Measurements from ENCODE around the gene ACACA.
"Not testable (repeated sequence)": the region's sequence is repeated elsewhere in the genome, so short reads cannot be mapped to it uniquely, and the experiment has no call there.

ACACA gene

DNA sequence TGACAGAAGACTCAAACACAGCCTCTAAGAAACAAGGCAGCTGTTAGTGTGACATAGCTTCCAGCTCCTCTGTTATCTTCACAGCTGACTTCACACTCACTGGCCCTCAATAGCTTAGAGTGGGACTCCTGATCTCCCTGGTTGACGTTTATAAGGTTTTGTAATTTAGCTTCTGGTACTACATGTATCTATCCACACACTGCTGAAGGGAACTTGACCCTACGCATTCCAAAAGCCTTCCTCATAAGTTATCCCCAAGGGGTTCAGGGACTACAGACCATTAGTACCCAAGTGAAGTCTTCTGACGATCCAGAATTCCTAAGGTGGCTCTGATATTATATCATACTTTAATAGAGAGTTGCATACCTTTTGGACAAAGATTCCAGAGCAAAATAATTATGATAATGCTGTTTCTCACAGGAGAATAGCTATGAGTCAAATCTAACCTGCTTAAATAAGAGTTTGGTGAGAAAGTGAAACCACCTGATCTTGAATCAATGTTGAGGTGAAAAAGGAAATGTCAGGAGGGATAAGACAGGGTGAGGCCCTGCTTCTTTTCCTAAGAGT is 14.5 kb downstream of the ACACA start:
- no peak for DNase-seq

DNA sequence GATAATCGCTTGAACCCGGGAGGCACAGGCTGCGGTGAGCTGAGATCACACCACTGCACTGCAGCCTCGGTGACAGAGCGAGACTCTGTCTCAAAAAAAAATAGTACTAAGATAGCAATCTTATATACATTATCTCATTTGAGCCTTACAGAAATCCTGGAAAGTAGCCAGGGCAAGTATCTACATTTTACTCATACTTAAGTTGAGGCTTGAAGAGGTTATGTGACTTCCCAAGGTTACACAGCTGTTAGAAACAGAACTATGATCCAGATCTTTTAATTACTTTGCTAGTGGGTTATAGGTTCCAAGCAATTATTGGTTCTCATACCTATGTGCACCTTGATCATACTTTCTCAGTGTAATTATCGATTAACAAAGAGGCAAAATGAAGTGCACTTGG is 15.5 kb downstream of the ACACA start:
- no peak for DNase-seq

- no peak for DNase-seq
These were observed 17.5 kb downstream of the ACACA start for GRCh38 chr17:37389160-37389559.

- DNase-seq = no peak
These were observed 18.4 kb downstream of the ACACA start for GRCh38 chr17:37388266-37388665.

DNA sequence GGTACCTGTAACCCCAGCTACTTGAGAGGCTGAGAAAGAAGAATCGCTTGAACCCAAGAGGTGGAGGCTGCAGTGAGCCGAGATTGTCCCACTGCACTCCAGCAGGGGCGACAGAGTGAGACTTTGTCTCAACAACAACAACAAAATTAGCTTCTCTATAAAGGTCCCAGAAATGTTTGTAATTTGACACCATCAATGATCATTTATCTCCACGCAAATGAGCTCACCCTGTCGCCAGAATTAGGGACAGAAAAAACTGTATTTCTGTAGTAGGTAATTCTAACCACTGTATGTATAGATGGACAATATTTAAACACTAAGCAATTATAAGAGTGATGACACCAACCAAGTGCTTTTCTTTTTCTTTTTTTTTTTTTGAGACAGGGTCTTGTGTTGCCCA is 20.2 kb downstream of the ACACA start:
- no peak for DNase-seq

- DNase-seq = no peak
These were observed 21.1 kb downstream of the ACACA start for GRCh38 chr17:37385474-37385990.

GRCh38 chr17:37384560-37385149 is 22.0 kb downstream of the ACACA start:
- no peak for DNase-seq

- DNase-seq = no peak
These were observed 24.6 kb downstream of the ACACA start for GRCh38 chr17:37382056-37382455.

GRCh38 chr17:37375706-37376105 is 30.9 kb downstream of the ACACA start, which contains the start of gene C17orf78:
Gene C17orf78, plus strand, starts transcription at chr17:37375985. Its CDS starts 108 bp downstream, at chr17:37376093.
- no peak for DNase-seq

GRCh38 chr17:37373530-37374159 is 33.0 kb downstream of the ACACA start:
- peak; percentile 65 for DNase-seq

DNA sequence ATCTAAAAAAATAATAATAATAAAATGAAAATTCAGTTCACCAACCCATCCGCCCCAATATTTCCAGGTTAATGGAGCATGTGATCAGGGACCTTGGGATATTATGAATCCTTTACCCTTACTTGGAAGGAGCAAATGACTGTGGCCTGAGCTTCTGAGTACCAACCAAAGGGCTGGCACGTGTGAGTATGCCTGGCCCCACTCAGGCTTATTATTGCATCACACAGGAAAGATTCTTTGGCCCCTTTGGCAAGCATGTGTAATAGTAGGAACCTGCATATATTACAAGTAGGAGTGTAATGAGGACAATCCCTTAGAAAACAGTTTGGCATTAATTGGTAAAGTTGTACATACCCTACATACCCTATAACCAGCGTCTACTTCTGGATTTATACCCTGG is 38.1 kb downstream of the ACACA start:
- no peak for DNase-seq

DNA sequence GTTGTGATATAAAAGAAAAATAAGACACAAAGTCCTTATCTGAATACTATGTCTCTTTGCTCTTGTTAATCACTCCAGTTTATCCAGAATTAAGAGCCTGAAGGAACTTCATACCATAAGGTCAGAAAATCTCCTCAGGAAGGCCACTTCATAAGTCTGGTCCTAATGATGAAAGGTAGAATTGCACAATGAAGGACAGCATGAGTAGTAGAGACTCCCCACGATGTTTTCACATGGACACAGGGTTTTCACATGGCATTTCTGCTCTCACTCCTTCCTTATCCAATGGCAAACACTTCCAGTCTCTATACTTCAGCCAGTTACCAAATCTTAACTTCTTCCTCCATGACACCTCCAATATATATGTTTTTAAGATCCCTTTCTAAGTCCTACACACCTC is 41.0 kb downstream of the ACACA start:
- no peak for DNase-seq

DNA sequence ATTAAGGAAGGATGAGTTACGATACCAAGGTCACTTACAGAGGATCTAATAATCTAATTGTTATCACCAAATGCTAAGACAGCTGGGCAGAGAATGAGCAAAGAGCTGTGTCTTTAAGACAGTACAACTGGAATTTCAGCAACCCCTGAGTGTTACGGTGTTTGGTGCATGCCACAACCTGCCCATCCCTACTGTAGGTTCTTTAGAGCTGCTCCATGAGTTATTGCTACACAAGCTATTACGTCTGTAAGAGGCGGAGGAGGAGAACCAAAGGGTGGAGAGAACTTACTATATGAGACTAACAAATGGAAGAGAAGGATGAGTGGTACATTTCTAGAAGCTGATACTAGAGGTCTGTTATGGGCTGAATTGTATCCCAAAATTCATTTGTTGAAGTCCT is 45.1 kb downstream of the ACACA start:
- DNase-seq = no peak

DNA sequence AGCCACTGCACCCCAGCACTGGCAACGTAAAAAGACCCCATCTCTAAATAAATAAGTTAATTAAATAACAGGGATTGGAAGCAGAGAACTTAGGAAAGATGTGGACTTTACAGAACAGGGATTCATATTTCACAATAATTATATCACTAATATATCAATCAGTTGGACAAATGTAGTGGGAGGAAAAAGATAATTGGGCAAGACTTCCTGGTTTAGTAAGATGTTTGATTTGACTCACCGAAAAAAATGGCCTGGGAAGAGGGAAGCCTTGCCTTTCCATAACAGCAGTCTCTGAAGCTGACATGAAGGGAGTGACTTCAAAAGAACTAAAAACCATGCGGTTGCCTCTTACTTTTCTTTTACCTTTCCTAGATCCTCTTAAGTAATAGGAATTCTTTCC is 46.0 kb downstream of the ACACA start:
- no peak for DNase-seq

DNA sequence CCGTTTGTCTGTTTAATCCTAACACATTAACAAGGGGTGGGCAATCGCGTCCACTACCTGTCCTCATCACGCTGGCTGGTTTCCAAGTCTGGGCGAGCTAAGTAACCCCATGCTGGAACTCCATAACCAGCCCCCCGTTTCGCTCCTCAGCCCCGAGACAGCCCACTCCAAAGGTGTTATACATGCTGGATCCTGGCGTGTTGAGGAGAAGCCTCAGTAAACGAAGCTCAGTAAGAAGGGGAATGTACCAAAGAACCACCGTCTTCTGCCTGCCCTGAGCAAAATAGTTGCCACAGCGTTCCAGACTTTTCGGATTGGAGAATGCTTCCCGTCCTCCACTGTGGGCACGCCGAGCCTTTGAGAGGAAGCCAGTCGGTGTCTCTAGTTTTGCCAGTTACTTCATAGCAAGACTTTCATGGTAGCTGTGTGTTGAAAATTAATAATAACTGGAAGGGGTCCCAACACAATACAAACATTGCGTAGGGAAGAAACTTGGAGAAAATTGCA is 46.9 kb downstream of the ACACA start:
- no peak for DNase-seq

DNA sequence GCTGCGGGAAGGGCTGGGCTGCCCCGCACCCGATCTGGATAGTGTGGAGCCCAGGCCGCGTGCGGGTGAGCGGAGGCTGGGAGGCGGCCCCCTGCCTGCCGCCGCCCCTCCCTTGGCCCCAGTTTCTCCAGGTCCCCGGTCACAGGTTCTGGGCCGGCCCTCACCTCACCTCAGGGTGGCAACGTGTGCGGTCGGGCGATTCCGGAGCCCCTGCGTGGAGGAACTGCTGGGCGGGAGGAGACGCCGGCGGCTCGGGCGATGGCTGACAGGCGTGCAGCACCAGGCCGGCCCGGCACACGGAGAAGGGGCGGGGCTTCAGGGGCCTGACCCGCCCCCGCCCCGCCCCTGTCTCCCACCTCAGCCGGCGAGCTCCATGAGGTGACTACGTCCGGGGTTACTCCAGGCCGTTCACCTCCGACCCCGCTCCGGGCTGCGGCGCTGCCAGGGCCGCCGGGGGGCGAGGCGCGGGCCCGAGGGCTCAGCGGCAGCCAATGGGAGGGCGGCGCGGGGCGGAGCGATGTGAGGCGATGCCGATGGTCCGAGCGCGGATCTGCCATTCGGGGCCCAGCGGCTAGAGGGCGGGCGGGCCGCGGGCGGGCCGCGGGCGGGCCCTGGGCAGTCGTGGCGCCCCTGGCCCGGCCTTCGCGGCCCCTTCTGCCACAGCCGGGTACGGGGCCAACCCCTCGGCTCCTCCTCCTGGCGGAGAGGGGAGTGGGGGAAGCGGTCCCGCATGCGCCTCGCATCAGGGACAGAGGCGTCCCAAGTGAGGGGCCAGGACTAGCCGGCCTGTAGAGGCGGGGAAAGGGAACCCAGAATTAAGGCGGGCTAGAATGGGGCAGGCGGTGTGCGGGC is 47.6 kb downstream of the ACACA start:
- DNase-seq = peak; percentile 95

- peak; percentile 81 for DNase-seq
These were observed 48.4 kb downstream of the ACACA start for GRCh38 chr17:37358098-37358829.

- not testable (repeated sequence) for DNase-seq
These were observed 49.7 kb downstream of the ACACA start for GRCh38 chr17:37356796-37357569.

DNA sequence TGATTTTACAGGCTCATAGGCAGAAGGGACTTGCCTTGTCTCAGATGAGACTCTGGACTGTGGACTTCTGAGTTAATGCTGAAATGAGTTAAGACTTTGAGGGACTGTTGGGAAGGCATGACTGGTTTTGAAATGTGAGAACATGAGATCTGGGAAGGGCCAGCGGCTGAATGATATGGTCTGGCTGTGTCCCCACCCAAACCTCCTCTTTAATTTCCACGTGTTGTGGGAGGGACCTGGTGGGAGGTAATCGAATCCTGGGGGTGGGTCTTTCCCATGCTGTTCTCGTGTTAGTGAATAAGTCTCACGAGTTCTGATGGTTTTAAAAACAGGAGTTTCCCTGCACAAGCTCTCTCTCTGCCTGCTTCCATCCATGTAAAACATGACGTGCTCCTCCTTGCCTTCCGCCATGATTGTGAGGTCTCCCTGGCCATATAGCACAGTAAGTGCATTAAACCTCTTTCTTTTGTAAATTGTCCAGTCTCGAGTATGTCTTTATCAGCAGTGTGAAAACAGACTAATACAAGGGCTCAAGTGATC is 59.7 kb downstream of the ACACA start:
- not testable (repeated sequence) for DNase-seq

DNA sequence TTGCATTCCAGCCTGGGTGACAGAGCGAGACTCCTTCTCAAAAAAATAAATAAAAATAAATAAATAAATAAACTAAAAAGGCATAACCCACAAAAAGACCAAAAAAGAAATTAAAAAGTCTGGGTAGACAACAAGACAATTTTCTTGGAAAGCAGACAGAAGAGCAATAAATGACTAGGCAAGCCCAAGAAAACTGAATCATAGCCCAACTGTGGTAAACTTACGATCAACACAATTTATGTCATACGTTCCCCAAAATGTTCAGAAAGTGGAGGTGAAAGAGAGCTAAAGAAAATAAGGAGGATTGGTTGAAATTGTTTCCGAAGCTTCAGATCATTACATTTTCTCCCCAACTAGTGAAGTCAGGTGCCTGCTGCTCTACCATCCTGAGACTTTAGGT is 62.1 kb downstream of the ACACA start:
- DNase-seq = no peak

DNA sequence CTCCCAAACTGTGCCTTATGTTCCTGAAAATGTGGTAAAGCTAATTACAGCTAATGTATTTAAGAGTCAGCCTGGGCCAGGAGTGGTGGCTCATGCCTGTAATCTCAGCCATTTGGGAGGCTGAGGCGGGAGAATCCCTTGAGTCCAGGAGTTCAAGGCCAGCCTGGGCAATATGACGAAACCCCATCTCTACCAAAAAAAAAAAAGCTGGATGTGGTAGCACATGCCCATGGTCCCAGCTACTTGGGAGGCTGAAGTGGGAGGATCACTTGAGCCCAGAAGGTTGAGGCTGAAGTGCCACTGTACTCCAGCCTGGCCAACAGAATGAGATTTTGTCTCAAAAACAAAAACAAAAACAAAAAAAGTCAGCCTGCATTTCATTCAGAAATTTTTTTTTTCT is 64.0 kb downstream of the ACACA start:
- no peak for DNase-seq

Measured in right forelimb (tissue), 1 donor.